Hematopoietic multipotent progenitor cell treated with erythropoietin and hydrocortisone succinate and interleukin-3 and kit ligand, for 17 days (in vitro differentiated cells): ENCODE measurements around the gene EIF4E3.

ENCODE experiments used
- DNase-seq: peaks from one replicate; pipeline ENCODE4 v3.0.0-alpha.2; 2015; ENCODE audit warnings: low spot score

EIF4E3 gene

DNA sequence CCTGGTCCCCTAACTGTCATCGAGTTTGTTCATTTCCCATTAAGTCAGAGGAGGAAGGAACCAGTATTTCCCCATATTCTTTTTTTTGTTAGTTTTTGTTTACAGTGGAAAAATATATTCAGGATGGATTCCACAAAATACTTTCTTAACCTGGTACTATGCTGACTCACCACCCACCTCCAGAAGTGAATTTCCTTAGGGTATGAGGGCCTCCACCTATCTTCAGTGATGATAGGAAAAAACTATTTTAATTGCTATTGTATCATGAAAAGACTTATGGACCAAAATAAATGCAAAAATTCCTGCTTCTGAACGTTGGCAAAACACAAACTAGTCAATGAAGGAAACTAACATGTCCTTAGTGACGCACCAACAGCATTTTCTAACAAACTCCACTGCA, 77.5 kb downstream of the EIF4E3 start:
- no peak for DNase-seq

DNA sequence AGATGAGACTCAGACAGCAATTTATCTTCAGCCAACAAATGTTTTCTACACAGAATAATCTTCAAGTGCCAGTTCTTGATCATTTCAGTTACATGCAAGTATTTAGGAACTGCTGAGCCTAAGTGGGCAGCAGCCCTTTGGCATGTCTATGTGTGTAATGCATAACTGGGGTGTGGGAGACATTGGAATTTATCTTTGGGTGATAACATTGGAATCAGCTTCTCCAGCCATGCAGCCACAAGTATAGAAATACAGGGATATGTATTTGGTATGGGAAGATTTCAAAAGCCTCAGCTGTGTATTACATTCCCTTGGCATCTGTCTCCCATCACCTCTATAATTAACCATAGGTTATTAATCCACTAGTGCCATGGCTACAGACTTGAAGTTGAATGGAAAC, 78.2 kb downstream of the EIF4E3 start:
- no peak for DNase-seq

- no peak for DNase-seq
Measured at GRCh38 chr3:71645140-71645539, 80.1 kb downstream of the EIF4E3 start.

GRCh38 chr3:71641674-71642073, 83.5 kb downstream of the EIF4E3 start:
- peak; percentile 38 for DNase-seq

DNA sequence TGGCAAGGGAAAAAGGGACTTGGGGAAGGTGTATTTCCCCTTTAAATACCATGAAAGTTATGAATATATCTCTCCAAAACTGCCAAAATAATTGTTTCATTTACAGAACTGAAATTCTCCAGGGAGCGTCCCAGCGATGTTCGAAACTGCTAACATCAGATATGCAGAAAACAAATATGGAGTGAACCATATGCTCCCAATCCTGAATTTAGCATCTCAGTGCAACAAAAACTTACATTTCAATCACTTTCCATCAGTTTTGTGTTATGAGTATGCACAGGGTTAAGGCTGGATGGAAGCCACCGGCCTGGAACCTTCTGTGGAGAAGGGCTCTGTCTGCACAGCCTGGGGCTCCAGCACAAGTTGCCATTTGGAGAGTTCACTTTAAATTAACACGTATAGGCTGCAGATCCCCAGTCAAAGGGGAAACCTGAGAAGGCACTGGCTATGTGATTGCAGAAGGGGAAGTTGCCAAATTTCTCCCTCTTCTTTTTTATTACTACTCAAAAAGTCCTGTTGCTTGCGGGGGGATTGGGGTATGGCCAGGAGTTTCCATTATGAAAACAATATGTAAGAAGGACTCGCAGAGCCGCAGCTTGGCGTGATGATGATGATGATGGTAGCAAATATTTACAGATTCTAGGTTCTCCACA, 84.7 kb downstream of the EIF4E3 start:
- DNase-seq, result no peak

GRCh38 chr3:71636482-71636881, 88.7 kb downstream of the EIF4E3 start:
- DNase-seq, result no peak

DNA sequence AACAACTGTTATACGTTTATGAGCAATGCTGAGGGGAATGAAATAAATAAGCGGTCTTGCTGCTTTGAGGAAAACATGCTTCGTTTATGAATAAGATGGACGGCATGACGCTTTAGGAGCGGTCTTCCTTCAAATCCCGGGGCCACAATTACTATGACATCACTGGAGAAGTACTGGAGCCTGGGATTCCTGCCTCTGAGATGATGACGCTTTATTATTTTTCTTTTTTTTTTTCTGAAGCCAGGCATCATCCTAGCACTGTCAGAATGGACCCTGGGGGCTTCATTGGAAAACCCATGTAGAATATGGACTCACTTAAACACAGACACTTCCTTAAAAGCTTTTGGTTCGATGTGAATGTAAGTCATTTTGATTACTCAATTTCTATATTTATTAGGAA, 89.2 kb downstream of the EIF4E3 start:
- no peak for DNase-seq

DNA sequence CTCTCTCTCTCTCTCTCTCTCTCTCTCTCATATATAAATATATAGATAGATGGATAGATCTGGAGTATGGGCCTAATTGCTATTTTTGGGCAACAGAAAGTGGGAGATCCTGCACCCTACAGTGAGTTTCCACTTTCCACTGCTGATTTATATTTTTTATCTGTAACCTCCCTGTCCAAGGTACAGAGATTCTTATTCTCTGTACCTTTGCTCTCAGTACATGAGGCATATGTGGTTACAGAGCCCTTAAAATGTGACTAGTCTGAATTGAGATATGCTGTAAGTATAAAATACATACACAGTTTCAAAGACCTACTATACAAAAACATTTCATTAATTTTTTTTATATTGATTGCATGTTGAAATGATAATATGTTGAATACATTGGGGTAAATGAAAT, 90.5 kb downstream of the EIF4E3 start:
- DNase-seq, result no peak

DNA sequence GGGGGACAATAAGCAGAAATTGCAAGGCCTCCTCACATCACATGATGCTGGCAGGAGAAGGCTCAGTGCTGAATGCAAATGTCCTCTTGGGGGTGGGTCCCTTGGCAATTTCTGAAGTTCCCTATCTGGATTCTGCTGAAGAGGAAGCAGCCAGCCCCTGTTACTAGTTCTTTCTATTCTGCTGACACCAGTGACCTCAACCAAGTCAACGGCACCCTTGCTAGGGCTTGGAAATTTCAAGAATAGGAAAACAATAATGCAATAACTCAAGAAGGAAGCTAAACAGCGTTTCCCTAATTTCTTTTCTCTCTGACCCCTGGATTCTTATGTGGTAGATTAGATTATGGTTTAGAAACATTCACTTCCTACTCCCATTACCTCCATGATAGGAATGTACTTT, 95.5 kb downstream of the EIF4E3 start:
- no peak for DNase-seq

GRCh38 chr3:71629289-71629688, 95.9 kb downstream of the EIF4E3 start:
- DNase-seq, result no peak

DNA sequence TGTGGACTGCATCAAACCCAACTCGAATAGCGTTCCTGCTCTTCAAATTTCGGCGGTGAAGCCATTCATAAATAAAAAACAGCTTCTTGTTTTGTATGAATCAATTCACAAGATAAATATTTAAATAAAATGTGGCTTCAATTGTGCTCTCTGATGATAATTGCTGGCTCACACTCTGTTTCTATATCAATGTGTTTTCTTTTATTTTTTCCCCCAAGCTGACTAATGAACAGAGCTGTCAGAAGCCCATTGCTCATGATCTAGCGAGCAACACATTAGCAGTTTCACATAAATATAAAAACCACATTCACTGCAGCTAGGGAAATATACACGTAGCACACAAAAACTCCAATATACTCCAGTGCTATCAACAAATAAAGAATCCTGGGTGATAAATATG, 96.7 kb downstream of the EIF4E3 start:
- no peak for DNase-seq

DNA sequence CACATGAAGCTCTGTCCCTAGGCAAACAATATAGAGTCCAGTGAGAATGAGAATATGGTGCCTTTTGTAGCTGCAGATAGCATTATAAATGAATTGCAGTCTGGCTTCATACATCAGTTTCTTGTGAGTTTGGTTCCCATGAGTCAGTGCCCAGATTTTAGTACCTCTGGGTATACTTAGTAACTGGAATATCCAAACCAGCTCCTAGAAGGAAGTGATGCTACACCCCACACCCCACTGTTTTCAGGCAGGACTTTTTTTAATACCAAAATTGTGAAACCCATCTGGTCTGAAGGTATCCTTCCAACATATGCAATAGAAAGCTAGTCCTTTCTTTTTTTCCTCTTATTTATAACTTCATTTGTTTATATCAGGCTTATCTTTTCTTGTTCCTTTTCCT, 99.5 kb downstream of the EIF4E3 start:
- DNase-seq, result no peak
